ENCODE results near the gene TASL. TPM values are rescaled to one million over a fixed set of nuclear protein-coding genes. Genes with fewer than 3 reads are reported as not detected.

The TASL gene
- total RNA-seq, 2 donors from 2014 or later: 0.18 TPM; not detected in 1

GRCh38 chrX:30525732-30526131 lies 51.8 kb downstream of the TASL start:
- no peak for DNase-seq (ENCODE audit: low spot score)
- Histone ChIP-seq H3K4me1 (replicated peaks) (no peaks in the 10 kb centered on the region), H3K9me3 (no peaks in the 10 kb centered on the region), H3K4me3 (no peak overlapping the region), H3K27me3 (replicated peaks; ENCODE audit: insufficient read depth) (no peaks in the 10 kb centered on the region), H3K27ac (no peak overlapping the region), H3K36me3 (no peaks in the 10 kb centered on the region)
- intact Hi-C loops (cut with DNase I): no loop called here
- WGBS: 80% methylated on average over 4 of the region's 4 CpGs
- no peak for TF ChIP-seq CTCF (IDR thresholded peaks at IDR 0.05)
- no peak for TF ChIP-seq POLR2AphosphoS5 (IDR thresholded peaks at IDR 0.05)
- no peak for TF ChIP-seq POLR2A (IDR thresholded peaks at IDR 0.05)

- 82% methylated on average over 4 of the region's 4 CpGs for WGBS
Measured at GRCh38 chrX:30521440-30522182, 56.0 kb downstream of the TASL start.

DNA sequence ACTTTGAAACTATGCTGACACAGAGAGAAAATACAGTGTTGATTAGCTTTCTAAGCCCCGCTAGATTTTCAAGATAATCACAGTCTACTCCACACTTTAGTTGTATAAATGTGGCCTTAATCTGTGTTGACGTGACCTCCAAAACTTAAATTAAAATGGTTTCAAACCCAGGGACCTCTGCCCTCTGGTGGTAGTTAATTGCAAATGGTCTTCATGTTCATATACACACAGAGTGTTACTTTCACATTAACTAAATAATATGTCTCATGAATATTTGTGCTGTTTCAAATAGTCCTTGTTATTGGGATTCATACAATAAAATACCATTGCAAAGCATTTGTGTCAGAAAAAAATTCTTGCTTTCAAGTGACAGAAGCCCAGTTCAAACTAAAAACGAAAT lies 64.3 kb downstream of the TASL start:
- DNase-seq (ENCODE audit: low spot score): no peak
- Histone ChIP-seq H3K4me1 (replicated peaks) (no peaks in the 10 kb centered on the region), H3K9me3 (no peaks in the 10 kb centered on the region), H3K4me3 (no peak overlapping the region), H3K27ac (no peak overlapping the region), H3K27me3 (replicated peaks; ENCODE audit: insufficient read depth) (no peaks in the 10 kb centered on the region), H3K36me3 (no peaks in the 10 kb centered on the region)
- no peak for TF ChIP-seq POLR2AphosphoS5 (IDR thresholded peaks at IDR 0.05)
- TF ChIP-seq CTCF (IDR thresholded peaks at IDR 0.05): no peak
- no peak for TF ChIP-seq POLR2A (IDR thresholded peaks at IDR 0.05)
- intact Hi-C loops (cut with DNase I): no loop called here
- WGBS: 69% methylated on average over 3 of the region's 3 CpGs

More at GRCh38 chrX:30521440-30522182, 56.0 kb downstream of the TASL start:
- Histone ChIP-seq H3K27ac (no peak overlapping the region), H3K27me3 (replicated peaks; ENCODE audit: insufficient read depth) (no peaks in the 10 kb centered on the region), H3K4me3 (no peak overlapping the region), H3K4me1 (replicated peaks) (no peaks in the 10 kb centered on the region), H3K36me3 (no peaks in the 10 kb centered on the region), H3K9me3 (no peaks in the 10 kb centered on the region)
- no peak for TF ChIP-seq CTCF (IDR thresholded peaks at IDR 0.05)
- no peak for TF ChIP-seq POLR2AphosphoS5 (IDR thresholded peaks at IDR 0.05)
- TF ChIP-seq POLR2A (IDR thresholded peaks at IDR 0.05): no peak
- intact Hi-C loops (cut with DNase I): no loop called here
- DNase-seq (ENCODE audit: low spot score): no peak

Small RNAs within 50 kb of the gene (small RNA-seq; reads per million reads assigned to genes)
- 0 reads per million in 2 donors for gene CKS1BP6

Other genes with a start within 250 kb of the TASL start
- gene GK, start 75.7 kb upstream of the TASL start, total RNA-seq: 1 to 10 TPM; 3.0 to 7.4 TPM

Measured in prostate gland (tissue), 2 donors.